NCI-H2107 treated with DMSO at 0.1 percent for 48 hours (cell line): ENCODE data around the gene HOXA6.

Experiments
- DNase-seq: peaks from one replicate; lab custom pipeline; 2025; ENCODE audit not compliant: unreplicated experiment; lab: John Stamatoyannopoulos, UW

HOXA6 gene

DNA sequence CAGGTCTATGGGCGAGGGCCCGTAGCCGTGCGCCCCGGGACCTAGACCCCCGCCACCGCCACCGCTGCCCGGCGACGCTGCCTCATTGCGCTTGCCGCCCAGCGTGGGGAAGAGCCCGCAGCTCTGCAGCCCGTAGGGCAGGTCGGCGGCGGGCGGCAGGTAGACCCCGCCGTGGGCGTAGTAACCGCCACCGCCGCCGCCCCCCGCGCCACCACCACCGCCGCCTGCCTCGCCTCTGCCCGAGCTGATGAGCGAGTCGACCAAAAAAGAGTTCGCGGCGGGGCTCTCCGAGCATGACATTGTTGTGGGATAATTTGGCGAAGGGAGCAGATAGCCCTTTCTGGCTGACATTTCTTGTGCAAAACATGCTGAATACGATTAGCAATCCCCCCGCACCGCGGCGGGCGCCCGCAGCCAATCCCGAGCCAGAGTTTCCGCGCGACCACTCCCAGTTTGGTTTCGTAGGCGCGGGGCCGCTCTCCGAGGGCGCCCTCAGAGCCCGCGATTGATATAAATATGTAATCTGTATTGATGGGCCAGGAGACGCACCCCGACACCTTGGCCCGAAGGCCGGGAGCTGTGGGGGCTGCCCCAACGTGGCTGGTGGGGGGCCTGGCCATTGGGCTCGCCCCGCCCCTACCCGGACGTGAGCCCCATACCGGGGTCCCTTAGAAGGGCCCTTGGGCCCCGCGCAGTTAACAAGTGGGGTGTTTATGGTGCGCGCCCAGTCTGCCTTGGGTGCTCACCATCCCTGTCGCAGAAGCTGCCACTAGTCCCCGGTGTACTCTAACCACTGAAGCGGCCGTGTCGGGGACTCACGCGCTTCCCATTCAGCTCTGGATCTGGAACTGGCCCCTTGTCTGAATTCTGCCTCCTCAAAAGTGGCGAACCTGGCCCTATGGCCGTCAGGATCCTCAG, 26.6 kb upstream of the HOXA6 start, which contains the start of gene HOXA10:
Gene HOXA10, minus strand, starts transcription at position 365 of the 918 bp plus-strand sequence. Its CDS starts 14 bp downstream, at position 351.
- no peak for DNase-seq

DNA sequence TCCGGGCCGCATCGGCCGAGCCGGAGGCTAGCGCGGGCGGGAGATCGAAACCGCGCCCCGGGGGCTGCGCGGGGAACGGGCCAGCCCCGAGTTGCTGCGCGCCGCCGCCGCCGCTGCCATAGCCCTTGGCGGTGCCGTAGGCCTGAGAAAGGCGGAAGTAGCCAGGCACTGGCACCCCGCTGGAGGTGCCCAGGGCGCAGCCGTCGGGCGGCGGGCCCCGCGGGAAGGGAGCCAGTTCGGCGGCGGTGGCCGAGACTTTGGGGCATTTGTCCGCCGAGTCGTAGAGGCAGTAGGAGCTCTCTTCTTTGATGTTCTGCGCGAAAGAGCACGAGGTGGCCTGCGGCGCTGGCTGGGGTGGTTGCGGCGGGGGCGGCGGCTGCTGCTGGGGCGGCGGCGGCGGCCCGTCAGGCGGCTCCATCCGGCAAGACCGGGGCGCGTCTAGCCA, 26.0 kb upstream of the HOXA6 start:
- DNase-seq, result no peak

DNA sequence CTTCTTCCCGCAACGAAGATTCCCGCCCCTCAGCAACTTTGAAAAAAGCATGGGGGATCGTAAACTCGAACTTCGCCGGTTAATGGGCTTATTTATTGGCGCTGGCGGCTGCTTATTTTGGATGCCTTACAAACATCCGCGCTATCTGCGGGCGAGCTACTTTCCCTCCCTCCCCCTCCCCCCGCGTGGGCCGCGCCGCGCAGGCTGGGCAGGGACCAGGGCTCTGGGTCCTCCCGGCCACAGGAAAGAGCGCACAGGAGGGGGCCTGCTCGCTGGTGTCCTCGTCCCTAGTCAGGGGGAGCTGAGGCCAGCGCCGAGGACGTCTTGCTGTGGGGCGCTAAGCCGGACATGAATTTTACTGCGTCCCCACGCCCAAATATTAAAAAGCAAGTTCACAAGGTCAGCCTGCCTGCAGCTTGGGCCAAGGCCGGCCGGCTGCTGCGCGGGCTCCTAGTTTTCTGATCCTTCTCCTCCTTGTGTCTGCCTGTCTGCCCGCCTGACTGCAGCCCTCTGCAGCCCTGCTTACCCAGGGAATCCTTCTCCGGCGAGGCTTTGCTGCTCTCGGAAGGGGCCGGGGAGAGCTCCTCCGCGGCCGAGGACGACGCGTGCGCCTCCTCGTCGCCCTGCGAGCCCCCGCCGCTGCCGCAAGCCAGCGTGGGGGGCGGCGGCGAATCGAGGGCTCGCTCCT, 25.4 kb upstream of the HOXA6 start:
- no peak for DNase-seq

DNA sequence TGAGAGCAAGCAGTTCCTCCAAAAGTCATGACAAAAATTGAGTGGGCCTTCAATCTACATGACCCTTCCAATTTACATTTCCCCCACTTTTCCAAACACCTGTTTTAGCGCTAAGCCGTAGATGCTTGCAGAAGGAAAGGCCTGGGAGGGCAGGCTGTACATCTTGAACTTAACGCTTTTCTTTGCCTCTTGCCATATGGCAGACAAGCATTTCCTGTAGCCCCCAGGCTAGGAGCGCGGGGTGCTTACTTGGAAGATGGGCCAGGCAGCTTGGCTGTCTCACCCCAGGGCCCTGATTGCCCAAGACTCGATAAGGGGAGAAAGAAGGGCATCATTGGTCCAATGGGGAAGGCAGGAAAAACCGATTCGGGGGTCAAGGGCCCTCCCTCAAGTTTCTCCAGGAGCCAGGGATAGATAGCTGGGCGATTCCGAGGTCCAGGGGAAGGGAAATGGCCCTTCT, 24.8 kb upstream of the HOXA6 start:
- DNase-seq, result no peak

DNA sequence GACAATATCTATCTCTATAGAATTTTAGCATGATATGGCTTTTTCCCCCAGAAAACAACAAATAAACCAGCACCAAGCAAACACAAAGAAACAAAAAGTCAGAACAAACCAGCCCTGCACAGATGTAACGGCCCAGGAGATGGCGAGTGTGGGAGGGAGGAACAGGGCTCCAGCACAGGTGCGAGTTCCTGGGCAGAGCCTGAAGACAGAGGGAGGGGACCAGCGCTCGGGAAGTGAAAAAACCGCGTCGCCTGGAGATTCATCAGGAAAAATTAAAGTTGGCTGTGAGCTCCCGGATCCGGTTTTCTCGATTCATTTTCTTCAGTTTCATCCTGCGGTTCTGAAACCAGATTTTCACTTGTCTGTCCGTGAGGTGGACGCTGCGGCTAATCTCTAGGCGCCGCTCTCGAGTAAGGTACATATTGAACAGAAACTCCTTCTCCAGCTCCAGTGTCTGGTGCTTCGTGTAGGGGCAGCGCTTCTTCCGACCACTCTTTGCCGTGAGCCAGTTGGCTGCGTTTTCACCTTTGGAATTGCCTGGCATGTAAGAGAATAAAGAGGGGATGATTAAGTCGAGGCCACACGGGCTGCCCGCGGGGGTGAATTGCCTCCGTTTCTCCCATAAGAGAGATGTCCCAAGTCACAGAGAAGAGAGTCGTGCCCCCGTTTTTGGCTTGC, 24.2 kb upstream of the HOXA6 start:
- DNase-seq, result no peak

DNA sequence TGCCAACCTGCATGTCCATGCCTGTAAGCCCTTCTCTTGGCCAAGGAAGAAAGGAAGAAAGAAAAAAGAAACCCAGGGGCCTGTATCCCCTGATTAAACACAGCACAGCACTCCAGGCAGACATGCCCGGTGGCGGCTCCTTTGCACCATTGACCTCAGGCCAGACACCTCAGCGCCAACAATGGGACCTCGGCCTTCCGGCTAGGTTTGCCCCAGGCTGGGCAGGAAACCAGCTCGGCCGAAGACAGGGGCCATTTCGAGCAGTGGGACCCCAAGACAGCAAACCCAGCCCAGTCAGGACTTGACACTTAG, 23.7 kb upstream of the HOXA6 start:
- no peak for DNase-seq

DNA sequence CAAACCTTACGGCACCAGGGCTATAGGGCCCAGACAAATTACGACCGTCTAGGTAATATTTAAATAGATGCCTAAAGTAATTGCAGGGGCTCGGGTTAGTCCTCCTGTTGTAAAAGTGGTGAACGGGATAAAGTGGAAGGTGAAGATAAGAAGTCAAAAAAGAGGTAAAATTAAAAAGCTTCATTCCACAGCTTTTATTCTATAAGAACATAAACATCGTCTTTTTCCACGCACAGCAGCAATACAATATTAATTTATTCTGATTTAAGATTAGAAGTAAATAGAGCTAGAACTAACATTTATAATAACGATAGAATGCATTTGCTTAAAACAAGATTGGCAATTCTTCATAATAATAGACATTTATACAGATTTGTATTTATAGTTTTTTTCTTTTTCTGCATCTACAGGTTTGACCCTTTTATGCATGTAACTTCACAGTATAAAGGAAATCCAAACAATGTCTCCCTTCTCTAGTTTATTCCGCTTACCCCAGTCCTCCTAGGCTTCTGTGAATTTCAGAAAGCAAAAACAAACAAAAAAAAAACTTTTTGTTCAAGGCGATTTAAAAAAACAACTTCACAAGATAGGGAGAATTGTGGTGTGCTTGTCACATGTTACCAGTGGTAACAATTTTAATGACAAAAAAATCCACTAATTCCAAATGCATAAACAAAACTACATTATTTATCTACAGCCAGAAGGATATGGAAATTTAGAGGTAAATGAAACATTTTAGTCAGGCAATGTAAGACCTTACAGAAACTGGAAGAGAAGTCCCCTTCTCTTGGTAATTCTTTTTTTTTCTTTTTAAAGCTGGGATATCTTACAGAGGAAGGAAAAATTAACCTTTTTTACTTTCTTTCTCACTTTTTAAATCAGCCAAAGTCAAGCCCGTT, 23.1 kb upstream of the HOXA6 start:
- no peak for DNase-seq

DNA sequence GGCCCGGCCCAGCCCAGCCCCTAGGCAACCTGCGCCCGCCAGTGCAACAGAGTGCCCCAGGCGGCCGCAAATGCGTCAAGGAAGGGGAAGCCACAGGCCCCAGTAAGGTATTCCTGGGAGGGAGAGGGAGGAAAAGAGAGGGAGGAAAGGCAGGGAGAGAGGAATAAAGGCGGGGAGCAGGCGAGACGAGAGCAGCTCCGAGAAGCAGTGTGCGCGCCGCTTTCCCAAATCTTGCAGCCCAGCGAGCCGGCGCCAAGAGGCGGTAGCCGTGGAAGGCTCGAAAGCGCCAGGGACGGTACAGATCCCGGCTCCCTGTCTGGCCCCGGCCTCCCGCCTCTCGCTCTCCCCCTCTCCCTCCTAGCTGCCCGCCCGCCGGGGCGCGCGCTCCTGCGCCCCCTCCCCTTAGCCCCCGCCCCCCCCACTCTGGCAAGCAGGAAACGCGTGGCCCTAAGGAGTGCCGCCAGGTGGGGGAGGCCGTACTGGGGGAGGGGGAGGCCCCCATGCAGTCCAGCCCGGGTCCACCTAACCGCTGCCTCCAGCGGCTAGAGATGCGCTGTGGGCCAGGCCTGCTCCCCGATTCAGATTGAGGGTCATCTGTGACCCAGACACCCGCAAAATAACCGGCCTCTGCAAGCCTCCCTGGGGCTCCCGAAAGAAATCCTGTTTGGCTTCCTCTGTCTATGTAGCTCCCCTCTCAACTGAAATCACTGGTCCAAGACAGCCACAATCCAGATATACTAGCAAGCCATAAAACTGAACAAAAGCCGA, 22.3 kb upstream of the HOXA6 start:
- DNase-seq, result no peak

DNA sequence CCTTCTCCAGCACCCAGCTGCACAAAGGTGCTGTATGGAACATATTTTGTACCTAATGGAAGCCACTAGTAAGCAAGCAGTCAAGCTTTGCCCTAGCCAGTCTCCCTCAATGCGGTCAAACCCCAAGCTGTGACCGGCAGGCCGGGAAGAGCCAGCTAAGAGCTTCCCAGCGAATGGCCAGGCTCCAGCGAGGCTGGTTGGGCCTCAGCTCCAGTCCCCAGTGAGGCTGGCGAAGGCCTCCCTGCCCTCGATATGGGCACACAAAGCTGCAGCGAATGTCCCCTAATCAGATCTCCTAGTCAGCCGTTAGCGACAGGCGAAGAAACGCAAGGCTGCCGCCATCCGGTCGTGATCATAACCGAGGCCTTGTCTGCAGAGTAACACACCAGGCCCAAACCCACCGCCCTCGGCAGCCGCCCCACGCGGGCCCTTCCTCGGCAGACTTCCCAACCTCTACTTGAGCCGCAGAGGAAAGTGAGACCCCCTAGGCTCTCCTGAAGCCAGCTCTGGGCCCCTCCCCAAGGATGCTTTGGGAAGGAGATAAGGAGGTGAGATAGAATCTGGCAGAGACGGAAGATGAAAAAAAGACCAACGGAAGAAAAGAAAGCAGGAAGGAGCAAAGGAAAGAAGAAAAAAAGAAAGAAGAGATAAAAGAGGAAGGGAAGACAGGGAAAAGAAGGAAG, 20.8 kb upstream of the HOXA6 start:
- DNase-seq, result no peak

DNA sequence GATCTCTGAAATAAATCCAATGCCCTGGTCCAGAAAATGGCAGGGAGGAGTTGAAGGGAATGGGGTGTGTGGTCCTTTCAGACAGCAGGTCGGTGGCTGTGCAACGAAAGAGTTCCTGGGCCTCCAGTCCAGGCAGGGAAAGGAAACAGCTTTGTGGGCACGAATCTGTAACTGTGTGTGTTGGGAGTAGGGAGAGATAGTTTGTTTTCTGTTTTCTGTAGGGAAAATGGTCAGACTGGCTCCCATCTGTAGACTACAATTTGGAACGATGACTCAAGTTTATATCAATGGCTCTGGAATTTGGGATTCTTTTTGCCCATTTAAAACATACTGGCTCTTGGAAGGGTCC, 20.3 kb upstream of the HOXA6 start:
- DNase-seq, result no peak

DNA sequence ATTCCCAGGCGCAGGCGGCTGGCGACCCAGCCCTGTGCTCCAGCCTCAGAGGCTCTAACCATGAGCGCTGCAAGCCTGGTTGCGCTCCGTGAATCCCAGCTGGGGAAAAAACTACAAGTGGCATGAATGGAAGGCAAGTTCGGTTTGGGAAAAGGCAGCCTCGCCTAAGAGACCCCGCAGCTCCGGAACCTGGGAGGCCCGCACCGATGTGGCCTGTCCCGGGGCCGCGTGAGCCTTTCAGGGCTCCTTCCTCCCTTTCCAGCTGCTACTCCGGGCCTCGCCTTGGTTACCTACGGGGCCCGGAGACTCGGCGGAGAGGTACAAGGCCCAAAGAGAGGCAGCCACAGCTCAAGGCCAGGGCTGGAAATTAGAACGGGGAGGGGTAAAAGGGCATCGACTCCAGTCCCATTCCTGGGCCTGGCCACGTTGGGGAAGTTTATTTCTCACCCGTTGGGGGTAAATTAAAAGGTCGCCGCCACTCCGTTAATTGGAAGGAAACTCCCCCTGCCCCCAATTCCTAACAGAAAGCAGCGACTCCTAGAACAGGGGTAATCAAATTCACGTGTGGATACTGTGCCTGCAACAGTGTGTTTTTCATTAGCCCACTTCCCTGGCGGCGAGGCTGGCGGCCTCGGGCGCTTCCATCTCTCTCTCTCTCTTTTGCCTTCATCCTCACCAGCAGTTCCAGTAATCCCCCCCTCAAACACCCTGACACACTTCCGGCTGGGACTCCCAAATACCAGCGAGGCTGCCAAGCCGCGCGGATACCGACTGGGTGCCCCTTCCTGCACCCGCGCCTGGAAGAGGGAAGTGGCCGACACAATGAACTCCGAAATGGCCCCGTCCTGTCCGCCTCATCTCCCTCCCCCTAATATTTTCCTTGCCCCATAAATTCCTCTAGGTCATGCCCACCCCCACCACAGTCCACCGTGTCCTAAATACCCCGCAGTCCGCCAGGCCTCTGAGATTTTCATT, 19.2 kb upstream of the HOXA6 start:
- DNase-seq, result no peak

DNA sequence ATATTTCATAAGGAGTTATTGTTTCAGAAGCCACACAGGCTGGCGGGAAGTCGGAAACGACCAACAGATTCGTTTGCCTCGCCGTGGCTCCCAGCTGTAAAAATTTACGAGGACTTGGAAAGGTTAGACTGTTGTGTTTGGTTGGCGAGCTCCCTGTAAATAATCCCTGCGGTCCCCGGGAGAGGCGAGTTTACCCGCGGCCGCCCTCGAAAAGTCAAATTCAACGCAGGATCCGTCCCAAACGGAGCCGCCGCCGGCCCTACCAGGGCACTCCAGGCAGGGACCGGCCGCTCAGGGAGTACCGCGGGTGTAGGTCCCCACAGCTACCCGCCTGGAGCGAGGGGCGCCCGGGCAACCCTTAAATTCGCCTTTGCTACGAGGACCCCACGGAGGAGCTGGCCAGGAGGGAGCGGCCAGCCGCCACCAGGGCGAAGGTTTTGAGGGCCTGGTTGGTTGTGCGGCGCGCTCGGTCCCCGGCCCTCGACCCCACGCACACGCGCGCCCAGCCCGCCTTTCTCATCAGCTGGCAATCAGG, 18.5 kb upstream of the HOXA6 start:
- no peak for DNase-seq

DNA sequence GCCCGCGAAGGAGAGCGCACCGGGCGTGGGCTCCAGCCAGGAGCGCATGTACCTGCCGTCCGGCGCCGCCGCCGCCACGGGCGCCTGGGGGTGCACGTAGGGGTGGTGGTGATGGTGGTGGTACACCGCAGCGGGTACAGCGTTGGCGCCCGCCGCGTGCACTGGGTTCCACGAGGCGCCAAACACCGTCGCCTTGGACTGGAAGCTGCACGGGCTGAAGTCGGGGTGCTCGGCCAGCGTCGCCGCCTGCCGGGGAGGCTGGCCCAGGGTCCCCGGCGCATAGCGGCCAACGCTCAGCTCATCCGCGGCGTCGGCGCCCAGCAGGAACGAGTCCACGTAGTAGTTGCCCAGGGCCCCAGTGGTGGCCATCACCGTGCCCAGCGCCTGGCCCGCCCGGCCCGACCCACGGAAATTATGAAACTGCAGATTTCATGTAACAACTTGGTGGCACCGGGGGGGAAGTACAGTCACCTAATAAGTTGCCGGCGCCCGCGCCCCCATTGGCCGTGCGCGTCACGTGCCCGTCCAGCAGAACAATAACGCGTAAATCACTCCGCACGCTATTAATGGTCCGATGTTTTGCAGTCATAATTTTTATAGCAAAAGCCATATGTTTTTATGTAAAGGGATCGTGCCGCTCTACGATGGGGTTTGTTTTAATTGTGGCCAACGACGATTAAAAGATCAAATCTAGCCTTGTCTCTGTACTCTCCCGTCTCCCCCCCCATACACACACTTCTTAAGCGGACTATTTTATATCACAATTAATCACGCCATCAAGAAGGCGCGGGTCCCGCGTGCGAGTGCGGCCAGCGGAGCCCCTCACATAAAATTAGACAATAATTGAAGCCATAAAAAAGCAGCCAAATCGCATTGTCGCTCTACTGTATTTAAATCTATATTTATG, 17.8 kb upstream of the HOXA6 start, which contains the start of gene HOXA9:
Gene HOXA9, minus strand, starts transcription at position 449 of the 907 bp plus-strand sequence. Its CDS starts 80 bp downstream, at position 369.
- no peak for DNase-seq

DNA sequence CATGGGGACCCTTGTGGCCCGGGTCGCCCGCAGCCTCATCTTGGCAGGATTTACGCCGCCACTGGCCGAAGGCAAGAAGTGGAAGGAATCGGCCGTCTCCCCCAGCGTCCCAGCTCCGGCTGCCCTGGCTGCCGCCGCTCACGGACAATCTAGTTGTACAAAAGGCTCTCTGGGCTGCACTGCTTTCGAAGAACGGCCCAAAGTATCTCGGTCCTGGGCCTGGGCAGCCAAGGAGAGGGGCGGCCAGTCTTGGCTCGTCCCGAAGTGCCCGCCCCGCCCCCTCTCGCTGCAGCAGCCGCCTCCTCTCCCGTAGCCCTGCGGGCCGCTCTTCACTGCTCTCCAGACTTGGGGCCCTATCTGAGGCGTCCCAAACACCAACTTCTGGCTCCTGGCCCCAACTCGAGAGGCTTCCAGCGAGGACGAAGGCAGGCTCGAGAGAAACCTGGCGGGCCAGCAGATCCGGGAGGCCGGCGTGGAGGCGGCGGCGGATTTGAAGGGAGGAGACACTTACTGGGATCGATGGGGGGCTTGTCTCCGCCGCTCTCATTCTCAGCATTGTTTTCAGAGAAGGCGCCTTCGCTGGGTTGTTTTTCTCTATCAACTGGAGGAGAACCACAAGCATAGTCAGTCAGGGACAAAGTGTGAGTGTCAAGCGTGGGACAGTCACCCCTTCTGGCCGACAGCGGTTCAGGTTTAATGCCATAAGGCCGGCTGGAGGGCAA, 17.0 kb upstream of the HOXA6 start:
- no peak for DNase-seq

DNA sequence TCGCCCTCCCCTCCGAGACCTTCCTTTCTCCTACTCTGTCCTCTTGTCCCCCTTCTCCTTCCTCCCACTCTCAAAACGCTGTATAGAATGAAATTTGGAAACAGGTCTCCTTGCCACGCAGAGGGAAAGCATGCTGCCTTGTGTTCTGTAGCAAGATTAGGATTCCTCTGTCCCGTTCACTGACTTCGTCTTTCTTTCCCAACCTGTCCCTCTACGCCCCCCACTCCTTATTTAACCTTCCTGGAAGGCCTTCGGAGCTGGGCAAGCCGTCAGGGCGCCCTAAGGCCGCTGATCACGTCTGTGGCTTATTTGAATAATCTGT, 16.4 kb upstream of the HOXA6 start:
- DNase-seq, result no peak

DNA sequence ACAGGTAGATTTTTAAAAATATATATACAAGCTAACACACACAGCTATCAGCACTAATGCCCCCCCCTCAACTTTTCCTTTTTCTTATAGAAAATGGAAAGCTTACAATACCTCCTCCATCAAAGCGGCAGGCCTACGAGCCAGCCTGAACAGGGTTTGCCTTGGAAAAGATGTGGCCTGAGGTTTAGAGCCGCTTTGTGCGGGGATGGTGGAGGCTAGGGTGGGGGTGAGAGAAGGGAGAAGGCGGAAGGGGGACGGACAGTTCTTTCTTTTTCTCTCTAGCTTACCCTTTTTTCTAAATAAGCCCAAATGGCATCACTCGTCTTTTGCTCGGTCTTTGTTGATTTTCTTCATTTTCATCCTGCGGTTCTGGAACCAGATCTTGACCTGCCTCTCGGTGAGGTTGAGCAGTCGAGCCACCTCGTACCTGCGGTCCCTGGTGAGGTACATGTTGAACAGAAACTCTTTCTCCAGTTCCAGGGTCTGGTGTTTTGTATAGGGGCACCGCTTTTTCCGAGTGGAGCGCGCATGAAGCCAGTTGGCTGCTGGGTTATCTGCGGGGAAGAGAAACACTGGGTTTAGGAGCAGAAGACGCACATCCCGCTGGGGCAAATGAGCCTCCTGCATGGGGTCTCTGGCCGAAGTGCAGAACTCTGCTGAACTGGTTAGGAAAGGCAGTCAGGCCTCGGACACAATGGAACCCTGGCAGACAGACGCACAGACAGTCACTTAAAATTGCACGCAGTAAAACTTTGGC, 15.9 kb upstream of the HOXA6 start:
- DNase-seq, result no peak
